Osteocyte (in vitro differentiated cells): ENCODE data around the gene DUSP22. TPM values are rescaled to one million over a fixed set of nuclear protein-coding genes. Genes with fewer than 3 reads are reported as not detected.

Source experiments
- DNase-seq: peaks from one replicate; pipeline ENCODE4 v3.0.0; 2021; ENCODE audit warnings: mixed read lengths; ENCODE audit not compliant: unreplicated experiment; ENCODE audit errors: extremely low spot score
- H3K27ac Mint-ChIP-seq: one replicate; pipeline ENCODE4 v1.8.0; 2021; ENCODE audit warnings: mild to moderate bottlenecking, mixed read lengths; ENCODE audit not compliant: unreplicated experiment
- H3K27me3 Mint-ChIP-seq: one replicate; pipeline ENCODE4 v1.8.0; 2021; ENCODE audit warnings: mixed read lengths; ENCODE audit not compliant: unreplicated experiment
- H3K36me3 Mint-ChIP-seq: one replicate; pipeline ENCODE4 v1.8.0; 2021; ENCODE audit warnings: mixed read lengths; ENCODE audit not compliant: unreplicated experiment
- H3K4me1 Mint-ChIP-seq: one replicate; pipeline ENCODE4 v1.8.0; 2021; ENCODE audit warnings: mixed read lengths; ENCODE audit not compliant: unreplicated experiment
- H3K4me3 Mint-ChIP-seq: one replicate; pipeline ENCODE4 v1.8.0; 2021; ENCODE audit warnings: mild to moderate bottlenecking, moderate library complexity, mixed read lengths; ENCODE audit not compliant: unreplicated experiment
- H3K9me3 Mint-ChIP-seq: one replicate; pipeline ENCODE4 v1.8.0; 2021; ENCODE audit warnings: mixed read lengths; ENCODE audit not compliant: unreplicated experiment
- total RNA-seq: library from RNA; stranded (reverse); gene quantifications from 2 replicates; pipeline ENCODE4 v1.2.1, GENCODE V29; 2021
- TF ChIP-seq, protein P1 (sequence below): fragments of 200-600 bp; sonication (generic); IDR thresholded peaks from 2 replicates; pipeline ENCODE4 v1.5.0; 2021; ENCODE audit warnings: antibody characterized with exemption, mild to moderate bottlenecking, moderate library complexity

The DUSP22 gene
- total RNA-seq, 1 donor from 2014 or later, result 27.4 TPM

DNA sequence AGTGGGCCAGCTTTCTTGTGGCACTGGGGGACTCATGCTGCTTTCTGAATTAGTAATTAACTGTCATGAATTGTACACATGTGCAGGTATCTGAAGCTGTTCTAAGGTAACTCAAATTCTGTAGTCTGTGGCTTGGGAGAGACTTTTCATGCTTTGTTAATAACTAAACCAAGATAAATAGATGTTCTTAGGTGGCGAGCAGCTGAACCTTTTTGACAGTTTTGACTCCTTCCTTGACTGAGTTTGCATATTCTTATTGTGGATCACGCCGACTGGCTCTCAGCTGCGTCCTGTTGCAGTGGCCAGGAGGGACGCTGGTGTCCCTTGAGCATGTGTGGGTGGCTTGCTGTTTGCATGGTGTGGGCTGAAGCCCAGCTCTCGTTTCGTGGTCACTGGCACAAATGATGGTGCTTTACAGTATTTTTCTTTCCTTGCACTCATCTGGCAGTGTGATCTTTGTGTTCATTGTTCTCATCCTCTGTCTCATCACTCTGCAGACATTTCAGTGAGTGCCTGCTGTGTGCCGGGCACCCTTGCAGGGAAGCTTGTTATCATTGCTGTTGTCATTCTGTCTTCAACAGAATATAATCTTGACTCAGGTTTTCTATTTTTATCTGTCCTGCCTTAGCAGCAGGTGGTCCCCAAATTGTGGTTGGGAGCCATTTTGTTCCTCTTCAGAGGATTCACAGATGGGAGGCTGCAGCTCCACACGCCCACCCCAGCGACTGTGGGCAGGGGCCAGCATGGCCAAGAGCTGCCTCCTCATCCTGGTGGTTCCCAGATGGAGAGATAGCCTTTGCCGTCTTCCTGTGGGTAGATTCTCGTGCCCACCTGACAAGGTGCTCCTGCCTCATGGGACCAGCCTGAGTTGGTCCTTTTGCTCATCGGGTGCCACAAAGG is 39.6 kb downstream of the DUSP22 start:
- TF ChIP-seq, protein P1, sequence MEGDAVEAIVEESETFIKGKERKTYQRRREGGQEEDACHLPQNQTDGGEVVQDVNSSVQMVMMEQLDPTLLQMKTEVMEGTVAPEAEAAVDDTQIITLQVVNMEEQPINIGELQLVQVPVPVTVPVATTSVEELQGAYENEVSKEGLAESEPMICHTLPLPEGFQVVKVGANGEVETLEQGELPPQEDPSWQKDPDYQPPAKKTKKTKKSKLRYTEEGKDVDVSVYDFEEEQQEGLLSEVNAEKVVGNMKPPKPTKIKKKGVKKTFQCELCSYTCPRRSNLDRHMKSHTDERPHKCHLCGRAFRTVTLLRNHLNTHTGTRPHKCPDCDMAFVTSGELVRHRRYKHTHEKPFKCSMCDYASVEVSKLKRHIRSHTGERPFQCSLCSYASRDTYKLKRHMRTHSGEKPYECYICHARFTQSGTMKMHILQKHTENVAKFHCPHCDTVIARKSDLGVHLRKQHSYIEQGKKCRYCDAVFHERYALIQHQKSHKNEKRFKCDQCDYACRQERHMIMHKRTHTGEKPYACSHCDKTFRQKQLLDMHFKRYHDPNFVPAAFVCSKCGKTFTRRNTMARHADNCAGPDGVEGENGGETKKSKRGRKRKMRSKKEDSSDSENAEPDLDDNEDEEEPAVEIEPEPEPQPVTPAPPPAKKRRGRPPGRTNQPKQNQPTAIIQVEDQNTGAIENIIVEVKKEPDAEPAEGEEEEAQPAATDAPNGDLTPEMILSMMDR, result no peak
- Mint-ChIP-seq H3K36me3 (no peaks in the 10 kb centered on the region), H3K27ac (no peak overlapping the region), H3K27me3 (no peaks in the 10 kb centered on the region), H3K9me3 (no peaks in the 10 kb centered on the region), H3K4me3 (no peak overlapping the region), H3K4me1 (no peaks in the 10 kb centered on the region)
- DNase-seq, result no peak

DNA sequence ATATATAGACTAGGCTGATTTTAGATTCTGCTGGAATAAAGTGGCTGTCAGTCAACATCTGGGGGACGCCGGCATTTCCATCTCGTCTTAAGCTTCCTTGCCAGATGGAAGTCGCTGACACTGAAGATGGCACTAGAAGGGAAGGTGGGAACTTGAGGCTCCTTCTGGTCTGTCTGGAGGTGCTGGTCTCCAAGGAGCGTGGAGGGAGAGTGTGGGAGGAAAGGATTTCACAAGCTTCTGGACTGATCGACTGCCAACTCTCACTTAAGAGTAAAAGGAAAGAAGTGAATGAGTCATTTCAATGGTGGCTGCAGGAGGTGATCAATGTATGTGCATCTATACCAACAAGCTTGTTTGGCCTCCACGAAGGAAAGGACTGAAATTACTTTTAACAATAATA is 40.4 kb downstream of the DUSP22 start:
- peaks cover under 1% of the 10 kb centered on the region for H3K9me3 Mint-ChIP-seq
- H3K27me3 Mint-ChIP-seq, result no peaks in the 10 kb centered on the region
- no peak for DNase-seq
- no peak overlapping the region for H3K27ac Mint-ChIP-seq
- H3K36me3 Mint-ChIP-seq, result no peaks in the 10 kb centered on the region
- H3K4me1 Mint-ChIP-seq, result no peaks in the 10 kb centered on the region
- no peak overlapping the region for H3K4me3 Mint-ChIP-seq
- TF ChIP-seq, protein P1, result no peak

DNA sequence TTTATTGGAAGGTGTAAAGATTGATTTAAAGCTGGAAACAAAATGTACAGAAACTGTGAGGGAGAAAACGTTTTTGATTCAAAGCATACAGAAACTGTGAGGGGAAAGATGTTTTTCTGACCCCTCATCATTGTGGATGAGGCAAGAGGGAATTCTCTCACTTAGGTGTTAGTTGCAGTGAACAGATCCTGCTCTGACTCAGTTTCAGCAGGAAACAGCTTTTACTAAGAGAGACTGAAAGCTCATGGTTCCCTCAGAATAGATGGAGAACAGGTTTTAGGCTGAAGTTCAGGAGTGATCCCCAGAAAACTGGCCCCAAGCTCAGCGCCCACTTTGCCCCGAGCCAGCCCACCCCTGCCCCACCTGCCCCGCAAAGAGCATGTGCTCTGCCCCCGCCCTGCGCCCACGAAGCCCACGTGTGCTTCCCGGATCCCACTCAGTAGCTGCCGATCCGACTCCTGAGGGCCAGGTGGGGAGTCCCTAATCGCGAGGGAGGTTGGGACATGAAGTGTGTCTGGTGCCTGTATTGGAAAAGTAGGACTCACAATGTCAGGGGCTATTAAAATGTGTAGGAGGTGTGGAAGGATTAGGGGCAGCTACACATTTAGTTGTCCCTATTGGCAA is 41.2 kb downstream of the DUSP22 start:
- no peaks in the 10 kb centered on the region for H3K27me3 Mint-ChIP-seq
- no peak for DNase-seq
- H3K4me3 Mint-ChIP-seq, result no peak overlapping the region
- TF ChIP-seq, protein P1, result no peak
- H3K9me3 Mint-ChIP-seq, result peaks cover 3% of the 10 kb centered on the region
- H3K27ac Mint-ChIP-seq, result no peak overlapping the region
- no peaks in the 10 kb centered on the region for H3K36me3 Mint-ChIP-seq
- no peaks in the 10 kb centered on the region for H3K4me1 Mint-ChIP-seq

DNA sequence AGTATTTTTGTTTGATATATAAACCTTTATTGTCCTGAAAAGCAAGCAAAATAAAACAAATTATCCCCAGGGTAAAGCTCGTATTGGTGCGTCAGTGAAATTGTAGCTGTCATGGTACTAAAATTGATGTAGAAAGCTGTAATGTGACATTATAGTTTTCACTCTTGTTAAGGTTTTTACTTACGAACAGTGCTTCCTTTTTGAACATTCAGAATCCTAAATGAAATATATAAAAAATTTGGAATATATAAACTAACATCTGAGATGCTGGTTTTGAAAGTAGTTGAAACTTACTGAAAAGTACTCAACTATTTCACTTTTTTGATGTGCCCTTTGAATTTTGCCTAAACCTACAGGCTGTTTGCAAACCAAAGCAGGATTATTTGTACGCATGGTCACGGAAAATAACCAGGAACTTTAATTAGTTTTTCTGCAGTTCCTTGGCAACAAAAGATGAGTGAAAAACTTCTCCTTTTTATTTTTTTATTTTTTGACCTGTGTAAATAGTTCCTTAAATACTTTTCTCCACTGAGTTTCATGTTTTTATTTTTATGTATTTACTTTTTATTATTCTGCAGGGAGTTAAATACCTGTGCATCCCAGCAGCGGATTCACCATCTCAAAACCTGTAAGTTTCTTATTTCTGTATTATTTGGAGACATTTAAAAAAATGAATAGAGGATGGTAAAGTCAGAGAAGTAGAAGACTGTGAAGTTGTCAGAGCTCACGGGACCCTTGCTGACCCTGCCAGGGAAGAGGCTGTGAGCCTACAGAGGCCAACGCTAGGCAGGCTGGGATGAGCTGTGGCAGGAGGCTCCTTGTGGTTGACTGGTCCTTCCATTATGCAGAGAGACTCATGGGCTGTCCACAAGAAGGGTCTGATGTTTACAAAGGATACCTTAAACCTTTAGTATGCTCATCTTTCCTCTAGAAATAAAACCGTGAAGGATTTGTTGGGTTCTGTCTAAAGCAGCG is 42.5 kb downstream of the DUSP22 start:
- TF ChIP-seq, protein P1, result no peak
- Mint-ChIP-seq H3K4me3 (no peak overlapping the region), H3K4me1 (peaks cover 2% of the 10 kb centered on the region), H3K27me3 (no peaks in the 10 kb centered on the region), H3K9me3 (peaks cover 8% of the 10 kb centered on the region), H3K36me3 (no peaks in the 10 kb centered on the region), H3K27ac (no peak overlapping the region)
- DNase-seq, result no peak
